ENCODE measurements around the gene CELF5.
A peak's percentile ranks its signal among the peaks of the same experiment; 100 is the strongest.
"Not testable (repeated sequence)": the region's sequence is repeated elsewhere in the genome, so short reads cannot be mapped to it uniquely, and the experiment has no call there.

The CELF5 gene

DNA sequence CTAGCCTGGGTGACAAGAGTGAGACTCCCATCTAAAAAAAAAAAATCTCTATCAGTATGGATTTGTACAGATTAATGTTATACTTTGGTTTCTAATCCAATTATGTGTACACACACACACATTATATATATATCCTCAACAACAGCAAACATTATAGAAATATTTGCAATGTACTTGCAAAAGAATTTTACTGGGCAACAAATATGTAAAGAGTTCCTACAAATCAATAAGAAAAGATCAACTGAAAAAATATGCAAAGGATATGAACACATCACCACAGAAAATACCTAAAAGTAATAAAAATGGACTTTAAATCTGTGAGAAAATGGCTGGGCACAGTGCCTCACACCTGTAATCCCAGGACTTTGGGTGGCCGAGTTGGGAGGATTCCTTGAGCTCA, 101.0 kb downstream of the CELF5 start:
- FAIRE-seq (no peak), DNase-seq (ENCODE audit: insufficient read length) (no peak)
- TF ChIP-seq POLR2AphosphoS5 (IDR thresholded peaks at IDR 0.05; ENCODE audit: low read depth, low read length) = no peak
- TF ChIP-seq POLR2A (IDR thresholded peaks at IDR 0.05; ENCODE audit: low read depth, low read length) = no peak
- TF ChIP-seq TAF1 (IDR thresholded peaks at IDR 0.05; ENCODE audit: borderline replicate concordance, low read depth, low read length) = no peak

DNA sequence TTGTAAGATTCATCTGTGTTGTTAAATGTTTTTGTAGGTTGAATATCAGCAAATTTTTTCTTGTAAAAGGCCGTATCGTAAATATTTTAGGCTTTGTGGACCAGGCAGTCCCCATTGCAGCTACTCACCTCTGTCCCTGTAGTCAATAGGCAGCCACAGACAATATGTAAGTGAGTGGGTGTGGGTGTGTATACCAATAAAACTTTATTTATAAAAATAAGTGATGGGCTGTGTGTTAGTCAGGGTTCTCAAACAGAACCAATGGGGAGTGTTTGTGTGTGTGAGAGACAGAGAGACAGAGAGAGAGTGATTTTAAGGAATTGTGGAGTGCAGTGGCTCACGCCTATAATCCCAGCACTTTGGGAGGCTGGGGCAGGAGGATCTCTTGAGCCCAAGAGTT, 104.3 kb downstream of the CELF5 start:
- TF ChIP-seq POLR2A (IDR thresholded peaks at IDR 0.05; ENCODE audit: low read depth, low read length) (no peak), TAF1 (IDR thresholded peaks at IDR 0.05; ENCODE audit: borderline replicate concordance, low read depth, low read length) (no peak), POLR2AphosphoS5 (IDR thresholded peaks at IDR 0.05; ENCODE audit: low read depth, low read length) (no peak)
- FAIRE-seq (no peak), DNase-seq (ENCODE audit: insufficient read length) (no peak)

DNA sequence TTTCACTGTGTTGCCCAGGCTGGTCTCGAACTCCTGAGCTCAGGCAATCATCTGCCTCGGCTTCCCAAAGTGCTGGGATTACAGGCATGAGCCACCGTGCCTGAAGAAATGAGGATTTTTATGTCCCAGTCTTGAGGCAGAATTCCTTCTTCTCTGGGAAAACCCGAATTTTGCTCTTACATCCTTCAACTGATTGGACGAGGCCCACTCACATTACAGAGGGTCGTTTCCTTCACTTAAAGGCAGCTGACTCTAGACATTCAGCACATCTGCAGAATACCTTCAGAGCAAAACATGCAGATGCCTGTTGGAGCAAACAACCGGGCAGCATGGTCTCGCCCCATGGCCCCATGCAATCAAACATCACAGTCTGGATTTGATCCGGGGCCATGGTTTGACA, 105.6 kb downstream of the CELF5 start:
- FAIRE-seq = no peak
- no peak for DNase-seq (ENCODE audit: insufficient read length)
- TF ChIP-seq POLR2AphosphoS5 (IDR thresholded peaks at IDR 0.05; ENCODE audit: low read depth, low read length) (no peak), TAF1 (IDR thresholded peaks at IDR 0.05; ENCODE audit: borderline replicate concordance, low read depth, low read length) (no peak), POLR2A (IDR thresholded peaks at IDR 0.05; ENCODE audit: low read depth, low read length) (no peak)

DNA sequence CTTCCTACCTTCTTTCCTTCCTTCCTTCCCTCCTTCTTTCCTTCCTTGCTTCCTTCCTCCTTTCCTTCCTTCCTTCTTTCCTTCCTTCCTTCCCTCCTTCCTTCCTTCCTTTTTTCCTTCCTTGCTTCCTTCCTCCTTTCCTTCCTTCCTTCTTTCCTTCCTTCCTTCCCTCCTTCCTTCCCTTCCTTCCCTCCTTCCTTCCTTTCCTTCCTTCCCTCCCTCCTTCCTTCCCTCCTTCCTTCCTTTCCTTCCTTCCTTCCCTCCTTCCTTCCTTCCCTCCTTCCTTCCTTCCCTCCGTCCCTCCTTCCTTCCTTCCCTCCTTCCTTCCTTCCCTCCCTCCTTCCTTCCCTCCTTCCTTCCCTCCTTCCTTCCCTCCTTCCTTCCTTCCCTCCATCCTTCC, 107.8 kb downstream of the CELF5 start:
- DNase-seq (ENCODE audit: insufficient read length); FAIRE-seq: not testable (repeated sequence)

DNA sequence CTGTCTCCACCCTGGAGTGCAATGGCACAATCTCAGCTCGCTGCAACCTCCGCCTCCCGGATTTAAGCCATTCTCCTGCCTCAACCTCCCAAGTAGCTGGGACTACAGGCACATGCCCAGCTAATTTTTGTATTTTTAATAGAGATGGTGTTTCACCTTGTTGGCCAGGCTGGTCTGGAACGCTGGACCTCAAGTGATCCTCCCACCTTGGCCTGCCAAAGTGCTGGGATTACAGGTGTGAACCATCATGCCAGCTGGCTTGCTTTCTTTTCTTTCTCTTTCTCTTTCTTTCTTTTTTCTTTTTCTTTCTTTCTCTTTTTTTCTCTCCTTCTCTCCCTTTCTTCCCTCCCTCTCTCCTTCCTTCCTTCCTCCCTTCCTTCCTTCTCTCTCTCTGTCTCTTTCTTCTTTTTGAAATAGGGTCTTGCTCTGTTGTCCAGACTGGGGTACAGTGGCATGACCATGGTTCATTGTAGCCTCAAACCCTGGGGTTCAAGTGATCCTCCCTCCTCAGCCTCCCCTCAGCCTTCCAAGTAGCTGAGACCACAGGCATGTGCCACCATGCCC, 108.6 kb downstream of the CELF5 start:
- no peak for FAIRE-seq
- DNase-seq (ENCODE audit: insufficient read length) = no peak
- TF ChIP-seq TAF1 (IDR thresholded peaks at IDR 0.05; ENCODE audit: borderline replicate concordance, low read depth, low read length) (no peak), POLR2AphosphoS5 (IDR thresholded peaks at IDR 0.05; ENCODE audit: low read depth, low read length) (no peak), POLR2A (IDR thresholded peaks at IDR 0.05; ENCODE audit: low read depth, low read length) (no peak)

DNA sequence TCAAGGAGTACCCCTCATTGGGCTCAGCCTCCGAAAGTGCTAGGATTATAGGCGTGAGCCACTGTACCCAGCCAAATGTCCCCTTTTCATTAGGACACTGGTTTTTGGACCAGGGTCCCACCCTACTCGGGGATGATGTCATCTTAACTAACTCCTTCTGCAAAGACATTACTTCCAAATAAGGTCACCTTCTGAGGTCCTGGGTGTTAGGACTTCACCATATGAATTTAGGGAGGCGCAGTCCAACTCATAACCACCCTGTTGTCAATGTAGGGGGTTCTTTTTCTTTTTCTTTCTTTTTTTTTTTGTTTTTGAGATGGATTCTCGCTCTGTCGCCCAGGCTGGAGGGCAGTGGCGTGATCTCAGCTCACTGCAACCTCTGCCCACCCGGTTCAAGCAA, 109.2 kb downstream of the CELF5 start:
- TF ChIP-seq POLR2A (IDR thresholded peaks at IDR 0.05; ENCODE audit: low read depth, low read length) = no peak
- no peak for FAIRE-seq

DNA sequence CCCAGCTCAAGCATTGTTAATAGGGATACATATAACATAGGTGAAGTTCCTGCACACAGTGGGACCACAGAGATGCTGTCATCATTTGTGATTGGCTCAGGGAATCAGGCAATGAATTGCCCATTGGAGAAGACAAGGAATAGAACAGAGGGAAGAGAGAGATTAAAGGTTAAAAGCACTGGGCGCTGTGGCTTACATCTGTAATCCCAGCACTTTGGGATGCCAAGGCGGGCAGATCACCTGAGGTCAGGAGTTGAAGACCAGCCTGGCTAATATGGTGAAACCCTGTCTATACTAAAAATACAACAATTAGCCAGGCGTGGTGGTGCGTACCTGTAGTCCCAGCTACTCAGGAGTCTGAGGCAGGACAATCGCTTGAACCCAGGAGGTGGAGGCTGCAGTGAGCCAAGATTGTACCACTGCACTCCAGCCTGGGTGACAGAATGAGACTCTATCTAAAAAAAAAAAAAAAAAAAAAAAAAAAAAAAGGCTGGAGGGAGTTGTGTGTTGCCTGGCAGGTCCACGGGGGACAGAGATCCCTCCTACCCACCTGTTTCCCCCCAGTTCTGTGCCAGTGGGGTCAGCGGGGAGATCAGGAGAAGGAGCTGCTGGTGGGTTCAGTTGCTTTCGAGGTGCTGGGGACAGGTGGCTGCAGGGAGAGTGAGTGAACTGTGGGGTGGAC, 110.4 kb downstream of the CELF5 start:
- FAIRE-seq = not testable (repeated sequence)

More for the DNA sequence above, 109.2 kb downstream of the CELF5 start:
- DNase-seq (ENCODE audit: insufficient read length) = no peak

DNA sequence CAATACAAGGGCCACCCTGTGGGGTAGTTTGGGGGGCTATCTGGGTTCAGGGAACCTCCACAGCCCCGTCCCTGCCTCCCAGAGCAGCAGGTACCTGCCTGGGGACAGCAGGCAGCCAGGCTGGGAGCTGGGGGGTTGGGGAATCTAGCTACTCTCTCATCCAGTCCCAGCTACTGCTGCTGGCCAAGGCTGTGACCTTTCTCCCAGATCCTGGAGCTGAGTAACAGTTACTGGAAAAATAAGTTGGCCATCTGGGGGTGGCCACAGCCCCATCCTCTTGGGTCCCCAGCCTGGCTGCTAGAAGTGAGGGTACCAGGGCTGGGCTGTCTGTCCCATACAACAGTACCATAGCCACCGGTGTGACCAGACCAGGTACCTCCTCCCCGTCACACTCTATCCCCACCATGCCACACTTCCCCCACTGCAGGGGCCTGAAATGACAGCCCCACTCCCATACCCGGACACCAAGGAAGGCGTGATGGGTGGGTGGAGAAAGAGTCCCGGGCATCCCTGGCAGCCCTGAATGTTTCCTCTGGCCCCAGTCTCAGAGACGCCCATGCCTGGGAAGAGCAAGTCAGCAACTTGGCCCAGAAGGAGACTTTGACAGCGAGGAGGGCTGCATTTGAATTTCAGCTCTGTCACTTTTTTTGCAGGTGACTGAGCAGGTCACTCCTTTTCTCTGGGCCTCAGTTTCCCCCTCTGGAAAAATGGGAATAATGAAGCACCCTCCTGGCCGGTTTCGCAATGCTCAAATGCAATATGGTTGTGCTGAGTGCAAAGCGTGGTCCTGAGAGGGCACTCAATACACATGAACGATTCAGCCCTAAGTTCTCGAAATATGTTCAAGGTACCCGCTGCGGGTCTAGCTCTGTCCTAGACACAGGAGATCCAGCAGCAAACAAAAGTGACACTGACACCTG, 111.2 kb downstream of the CELF5 start:
- TF ChIP-seq POLR2A (IDR thresholded peaks at IDR 0.05; ENCODE audit: low read depth, low read length) (no peak), TAF1 (IDR thresholded peaks at IDR 0.05; ENCODE audit: borderline replicate concordance, low read depth, low read length) (no peak), POLR2AphosphoS5 (IDR thresholded peaks at IDR 0.05; ENCODE audit: low read depth, low read length) (no peak)
- no peak for DNase-seq (ENCODE audit: insufficient read length)
- no peak for FAIRE-seq

More for the DNA sequence above, 110.4 kb downstream of the CELF5 start:
- peak; percentile 10 for DNase-seq (ENCODE audit: insufficient read length)

DNA sequence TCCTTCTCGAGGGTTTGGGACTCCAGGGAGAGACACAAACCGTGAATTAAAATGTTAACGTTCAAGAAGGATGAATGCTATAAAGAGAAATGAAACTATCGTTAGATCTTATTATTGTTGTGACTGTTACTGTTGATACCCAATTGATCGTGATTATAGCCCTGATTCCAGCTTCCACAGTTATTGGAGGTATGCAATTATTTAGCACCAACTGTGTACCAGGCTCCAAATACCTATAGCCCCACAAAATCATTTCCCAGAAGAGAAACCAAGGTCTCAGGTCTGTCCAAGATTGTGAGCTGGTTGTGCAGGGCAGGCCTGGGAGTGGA, 111.9 kb downstream of the CELF5 start:
- FAIRE-seq = no peak
- no peak for DNase-seq (ENCODE audit: insufficient read length)
- no peak for TF ChIP-seq POLR2AphosphoS5 (IDR thresholded peaks at IDR 0.05; ENCODE audit: low read depth, low read length)
- no peak for TF ChIP-seq TAF1 (IDR thresholded peaks at IDR 0.05; ENCODE audit: borderline replicate concordance, low read depth, low read length)
- no peak for TF ChIP-seq POLR2A (IDR thresholded peaks at IDR 0.05; ENCODE audit: low read depth, low read length)

DNA sequence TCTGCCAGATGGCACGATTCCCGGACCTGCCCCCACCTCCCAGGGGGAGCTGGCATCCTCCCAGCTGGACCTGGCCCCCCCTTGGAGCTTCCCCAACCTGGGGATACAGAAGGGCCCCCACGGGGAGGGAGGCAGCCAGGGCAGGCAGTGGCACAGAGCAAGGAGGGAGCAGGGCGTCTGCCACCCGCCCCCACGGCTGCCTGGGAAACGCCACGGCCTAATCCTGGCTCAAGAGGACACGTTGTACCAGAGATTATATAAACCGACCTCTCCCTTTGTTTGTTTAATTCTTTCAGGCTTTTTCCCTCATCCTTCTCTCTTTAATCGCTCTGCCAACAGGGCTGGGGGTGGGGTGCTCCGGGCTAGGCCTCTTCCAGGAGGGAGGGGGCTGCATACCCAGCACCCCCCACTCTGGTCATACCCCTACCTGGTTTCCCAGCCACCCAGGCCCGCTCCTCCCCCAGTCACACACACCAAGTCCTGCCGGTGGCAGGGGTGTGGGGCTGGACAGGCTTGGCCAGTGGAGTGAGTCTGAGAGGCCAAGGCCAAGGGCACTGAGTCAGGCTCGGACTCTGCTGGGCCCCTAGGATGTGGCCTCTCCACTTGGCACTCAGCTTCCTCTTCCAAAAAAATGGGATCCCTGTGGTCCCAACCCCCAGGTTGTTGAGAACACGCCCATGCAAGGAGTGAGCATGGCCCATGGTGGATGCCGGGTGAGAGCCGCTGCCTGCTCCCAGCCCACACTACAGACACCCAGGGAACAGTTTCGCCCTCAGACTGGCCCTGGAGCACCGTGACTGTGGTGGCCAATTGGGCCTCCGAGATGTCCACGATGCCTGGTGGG, 112.4 kb downstream of the CELF5 start:
- FAIRE-seq (no peak), DNase-seq (ENCODE audit: insufficient read length) (no peak)
- TF ChIP-seq POLR2AphosphoS5 (IDR thresholded peaks at IDR 0.05; ENCODE audit: low read depth, low read length) (no peak), TAF1 (IDR thresholded peaks at IDR 0.05; ENCODE audit: borderline replicate concordance, low read depth, low read length) (no peak), POLR2A (IDR thresholded peaks at IDR 0.05; ENCODE audit: low read depth, low read length) (no peak)

DNA sequence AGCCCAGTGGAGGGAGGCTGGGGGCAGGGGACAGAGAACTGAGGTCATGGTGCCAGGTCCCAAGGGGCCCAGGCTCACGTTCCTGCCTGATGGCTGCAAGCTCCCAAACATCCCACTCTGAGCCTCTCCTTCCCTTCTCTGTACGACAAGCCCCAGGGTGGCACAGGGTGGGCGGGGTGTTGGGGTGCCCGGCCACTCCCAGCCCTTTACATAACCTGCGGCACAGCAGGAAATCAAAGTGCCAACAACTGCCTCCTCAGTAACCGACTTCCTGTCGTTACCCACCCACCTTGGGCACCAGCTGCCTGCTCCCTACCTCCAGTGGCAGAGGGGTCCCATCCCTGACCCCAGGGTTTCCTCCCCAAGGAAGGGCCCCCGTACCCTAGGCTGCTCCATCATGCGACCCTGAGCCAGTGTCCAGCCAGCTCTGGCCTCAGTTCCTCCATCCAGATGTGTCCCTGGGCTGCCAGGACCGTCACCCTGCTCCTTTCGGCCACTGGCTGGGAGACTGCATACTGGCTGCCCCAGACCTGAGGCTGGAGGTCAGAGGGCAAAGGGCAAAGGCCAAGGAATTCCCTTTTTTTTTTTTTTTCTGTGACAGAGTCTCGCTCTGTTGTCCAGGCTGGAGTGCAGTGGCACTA, 114.2 kb downstream of the CELF5 start:
- DNase-seq (ENCODE audit: insufficient read length) = peak; percentile 6
- TF ChIP-seq TAF1 (IDR thresholded peaks at IDR 0.05; ENCODE audit: borderline replicate concordance, low read depth, low read length) = no peak
- TF ChIP-seq POLR2A (IDR thresholded peaks at IDR 0.05; ENCODE audit: low read depth, low read length) = no peak
- TF ChIP-seq POLR2AphosphoS5 (IDR thresholded peaks at IDR 0.05; ENCODE audit: low read depth, low read length) = no peak
- FAIRE-seq = no peak
